ENCODE data around the gene GCLC. TPM values are rescaled to one million over a fixed set of nuclear protein-coding genes. Genes with fewer than 3 reads are reported as not detected.

Gene GCLC
- total and polyA plus RNA-seq, 9 of the 15 experiments (the other 6 are each of a cell fraction or from before 2014, with no cell fraction given): 3.9 to 20.0 (median 9.4) TPM

DNA sequence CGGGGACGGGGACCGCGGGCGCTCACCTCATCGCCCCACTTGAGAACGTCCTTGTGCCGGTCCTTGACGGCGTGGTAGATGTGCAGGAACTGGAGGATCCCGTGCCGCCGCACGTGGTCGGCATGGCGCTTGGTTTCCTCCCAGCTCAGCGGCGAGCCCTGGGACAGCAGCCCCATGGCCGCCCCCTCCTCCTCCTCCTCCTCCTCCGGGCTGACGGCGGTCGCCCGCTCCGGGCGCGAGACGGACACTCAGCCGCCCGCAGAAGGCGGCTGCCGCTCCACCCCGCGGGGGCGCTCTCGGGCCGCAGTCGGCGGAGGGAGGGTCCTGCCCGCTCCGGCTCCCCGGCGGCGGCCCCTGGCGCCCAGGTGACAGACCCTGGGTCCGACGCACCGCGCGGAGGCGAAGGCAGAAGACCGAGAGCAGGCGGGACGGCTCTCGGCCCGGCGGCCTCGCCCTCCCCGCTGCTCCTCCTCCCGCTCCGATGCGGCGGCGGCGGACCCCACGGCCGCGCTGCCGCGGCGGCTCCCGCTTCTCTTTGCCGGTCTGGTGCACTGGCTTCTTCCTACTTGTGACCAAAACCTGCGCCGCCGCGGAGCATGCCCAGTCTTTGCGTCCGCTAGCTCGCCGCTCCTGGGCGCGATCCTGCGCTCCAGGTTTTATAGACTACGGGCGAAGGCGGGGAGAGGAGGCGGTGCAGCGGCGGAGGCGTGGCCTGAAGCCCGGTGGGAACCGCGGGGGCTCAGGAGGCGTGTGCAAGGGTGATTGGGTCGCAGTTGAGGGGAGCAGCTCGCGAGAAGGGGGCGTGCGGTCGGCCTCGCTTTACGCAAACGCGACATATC is at the start of gene GCLC (continued):
- TF ChIP-seq SMC3 (conservative IDR thresholded peaks at IDR 0.05; ENCODE audit: insufficient read depth, low read depth, low read length) (peak; percentile 13; the same call in 1 of the 2 replicates), TEAD2 (tag; IDR thresholded peaks at IDR 0.05) (no peak), ZNF436 (CRISPR knock-in tag; IDR thresholded peaks at IDR 0.05) (no peak), TSC22D4 (tag; IDR thresholded peaks at IDR 0.05) (no peak), ZNF133 (CRISPR knock-in tag; IDR thresholded peaks at IDR 0.05) (no peak), CBX3 (IDR thresholded peaks at IDR 0.05; ENCODE audit: borderline replicate concordance in 1 of 2, low read length in 2 of 2) (peak in 1 of 2 experiments; percentile 34; a peak in 1 of 3 replicates), NCOA4 (IDR thresholded peaks at IDR 0.05; ENCODE audit: partially characterized antibody) (no peak), SPI1 (IDR thresholded peaks at IDR 0.05; ENCODE audit: borderline replicate concordance, low read depth, low read length) (no peak), ETV6 (IDR thresholded peaks at IDR 0.05; ENCODE audit: borderline replicate concordance in 1 of 2, low read depth in 2 of 2, low read length in 1 of 2) (no peak), ETV6 (CRISPR knock-in tag; IDR thresholded peaks at IDR 0.05; ENCODE audit: borderline replicate concordance) (no peak; the same call in 1 of the 2 replicates), E2F3 (CRISPR knock-in tag; IDR thresholded peaks at IDR 0.05) (no peak), ZNF444 (CRISPR knock-in tag; IDR thresholded peaks at IDR 0.05) (no peak), ZFPM2 (CRISPR knock-in tag; IDR thresholded peaks at IDR 0.05) (no peak), TFAM (CRISPR knock-in tag; conservative IDR thresholded peaks at IDR 0.05) (no peak), JUN (IDR thresholded peaks at IDR 0.05; ENCODE audit: borderline replicate concordance, low read depth, low read length) (no peak; the same call in 1 of the 2 replicates), JUN (CRISPR knock-in tag; IDR thresholded peaks at IDR 0.05; ENCODE audit: borderline replicate concordance) (peak; percentile 61; the same call in 1 of the 2 replicates), PPARD (CRISPR knock-in tag; IDR thresholded peaks at IDR 0.05) (no peak), TCF7 (IDR thresholded peaks at IDR 0.05; ENCODE audit: borderline replicate concordance) (0 out of 2 replicates have a peak, but pooled peaks have one; percentile 34), ZNF239 (CRISPR knock-in tag; IDR thresholded peaks at IDR 0.05) (no peak), SLC30A9 (CRISPR knock-in tag; IDR thresholded peaks at IDR 0.05) (no peak), SREBF1 (IDR thresholded peaks at IDR 0.05; ENCODE audit: borderline replicate concordance, low read depth, low read length) (no peak), RBM39 (optimal IDR thresholded peaks at IDR 0.05; ENCODE audit: low read depth, low read length) (no peak), XRCC5 (IDR thresholded peaks at IDR 0.05; ENCODE audit: low read depth, low read length) (no peak; the same call in none of the 2 replicates), EP400 (IDR thresholded peaks at IDR 0.05) (0 out of 2 replicates have a peak, but pooled peaks have one; percentile 41), ZNF780A (CRISPR knock-in tag; IDR thresholded peaks at IDR 0.05) (no peak), STAG1 (CRISPR knock-in tag; IDR thresholded peaks at IDR 0.05; ENCODE audit: borderline replicate concordance) (no peak)
- TF ChIP-seq, protein P1, sequence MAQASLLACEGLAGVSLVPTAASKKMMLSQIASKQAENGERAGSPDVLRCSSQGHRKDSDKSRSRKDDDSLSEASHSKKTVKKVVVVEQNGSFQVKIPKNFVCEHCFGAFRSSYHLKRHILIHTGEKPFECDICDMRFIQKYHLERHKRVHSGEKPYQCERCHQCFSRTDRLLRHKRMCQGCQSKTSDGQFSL (CRISPR knock-in tag; IDR thresholded peaks at IDR 0.05): peak; percentile 87
- TF ChIP-seq, protein P1 (tag; IDR thresholded peaks at IDR 0.05): no peak
- TF ChIP-seq, protein P2, sequence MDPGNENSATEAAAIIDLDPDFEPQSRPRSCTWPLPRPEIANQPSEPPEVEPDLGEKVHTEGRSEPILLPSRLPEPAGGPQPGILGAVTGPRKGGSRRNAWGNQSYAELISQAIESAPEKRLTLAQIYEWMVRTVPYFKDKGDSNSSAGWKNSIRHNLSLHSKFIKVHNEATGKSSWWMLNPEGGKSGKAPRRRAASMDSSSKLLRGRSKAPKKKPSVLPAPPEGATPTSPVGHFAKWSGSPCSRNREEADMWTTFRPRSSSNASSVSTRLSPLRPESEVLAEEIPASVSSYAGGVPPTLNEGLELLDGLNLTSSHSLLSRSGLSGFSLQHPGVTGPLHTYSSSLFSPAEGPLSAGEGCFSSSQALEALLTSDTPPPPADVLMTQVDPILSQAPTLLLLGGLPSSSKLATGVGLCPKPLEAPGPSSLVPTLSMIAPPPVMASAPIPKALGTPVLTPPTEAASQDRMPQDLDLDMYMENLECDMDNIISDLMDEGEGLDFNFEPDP (CRISPR knock-in tag; IDR thresholded peaks at IDR 0.05): no peak

Measured in K562 (cell line).